SK-MEL-5 (cell line): ENCODE data around the gene LBHD2. TPM values are rescaled to one million over a fixed set of nuclear protein-coding genes. Genes with fewer than 3 reads are reported as not detected.
A peak's percentile ranks its signal among the peaks of the same experiment; 100 is the strongest.

Experiments
- DNase-seq: peaks from one replicate; pipeline ENCODE4 v3.0.0-alpha.2; 2016; ENCODE audit warnings: low read depth, low spot score
- in situ Hi-C: cut with HindIII; loops from 2 replicates; pipeline ENCODE4 v1.10.0; 2016; ENCODE audit warnings: low sequenced_read_pairs, high pct_unique_total_duplicates, low pct_unique_long_range_greater_than_20kb
- total RNA-seq: library from RNA; depleted of rRNA; stranded (reverse); fragments of >200 nt; shearing (Covaris generic); gene quantifications from 2 replicates; pipeline ENCODE4 v1.2.3, GENCODE V29; 2014

The LBHD2 gene
- total RNA-seq, 1 experiment from 2014 or later = not detected

- DNase-seq = peak; percentile 43
- in situ Hi-C loops = no loop called here
Measured at GRCh38 chr14:103085106-103086091, 1.4 kb downstream of the LBHD2 start.

GRCh38 chr14:103086771-103087342 lies 2.8 kb downstream of the LBHD2 start:
- no peak for DNase-seq
- in situ Hi-C loops = no loop called here

- in situ Hi-C loops = no loop called here
- no peak for DNase-seq
Measured at GRCh38 chr14:103087343-103087835, 3.4 kb downstream of the LBHD2 start.

- in situ Hi-C loops = no loop called here
- DNase-seq = no peak
Measured at GRCh38 chr14:103088921-103089320, 4.9 kb downstream of the LBHD2 start.

- in situ Hi-C loops = no loop called here
- DNase-seq = no peak
Measured at GRCh38 chr14:103089386-103090335, 5.7 kb downstream of the LBHD2 start.

- in situ Hi-C loops = no loop called here
- DNase-seq = no peak
Measured at GRCh38 chr14:103090481-103091020, 6.5 kb downstream of the LBHD2 start.

- in situ Hi-C loops = no loop called here
- no peak for DNase-seq
Measured at GRCh38 chr14:103091041-103091882, 7.3 kb downstream of the LBHD2 start.

- in situ Hi-C loops = no loop called here
- DNase-seq = no peak
Measured at GRCh38 chr14:103091883-103092222, 7.8 kb downstream of the LBHD2 start.

- no peak for DNase-seq
- in situ Hi-C loops = no loop called here
Measured at GRCh38 chr14:103093856-103094405, 9.9 kb downstream of the LBHD2 start.

GRCh38 chr14:103094406-103095209 lies 10.6 kb downstream of the LBHD2 start, which contains the start of gene EXOC3L4:
Gene EXOC3L4, plus strand, starts transcription at chr14:103094725. Its CDS starts 5,495 bp downstream, at chr14:103100220.
- in situ Hi-C loops = no loop called here
- no peak for DNase-seq

- in situ Hi-C loops = no loop called here
- no peak for DNase-seq
Measured at GRCh38 chr14:103095210-103095778, 11.3 kb downstream of the LBHD2 start.

GRCh38 chr14:103096387-103096786 lies 12.4 kb downstream of the LBHD2 start:
- DNase-seq = no peak
- in situ Hi-C loops = no loop called here

GRCh38 chr14:103097244-103097993 lies 13.4 kb downstream of the LBHD2 start:
- DNase-seq = no peak

GRCh38 chr14:103097994-103098957 lies 14.3 kb downstream of the LBHD2 start:
- in situ Hi-C loops = no loop called here
- no peak for DNase-seq

More at GRCh38 chr14:103097244-103097993, 13.4 kb downstream of the LBHD2 start:
- in situ Hi-C loops = no loop called here
